Stomach (tissue), 4 donors: Measurements from ENCODE around the gene ZBP1.

ENCODE experiments used
- CTCF ChIP-seq, 7 experiments: fragments of 450-650 bp in 4 of 7; fragments of 200-600 bp in 3 of 7; sonication (generic) in 3 of 7; IDR thresholded peaks; one replicate each; pipeline ENCODE4 v1.5.1; 2016 to 2019; ENCODE audit warnings: antibody characterized with exemption in 7 of 7, control low read depth in 2 of 7, mild to moderate bottlenecking in 1 of 7
- POLR2A ChIP-seq, 4 donors: fragments of 450-650 bp; IDR thresholded peaks; one replicate each; pipeline ENCODE4 v1.6.1; 2016; ENCODE audit warnings: antibody characterized with exemption in 4 of 4, control low read depth in 2 of 4, mild to moderate bottlenecking in 1 of 4, moderate library complexity in 1 of 4

GRCh38 chr20:57589728-57590484 is 30.3 kb downstream of the ZBP1 start:
- TF ChIP-seq CTCF (IDR thresholded peaks at IDR 0.05) (no peak), POLR2A (IDR thresholded peaks at IDR 0.05) (no peak)
